C1 segment of cervical spinal cord (tissue), 14 donors: ENCODE data around the gene SPRR2G.
"Not testable (repeated sequence)": the region's sequence is repeated elsewhere in the genome, so short reads cannot be mapped to it uniquely, and the experiment has no call there.

ENCODE experiments used
- DNase-seq, 14 donors: peaks; one replicate each; lab custom pipeline; 2025; lab: John Stamatoyannopoulos, UW

The SPRR2G gene

GRCh38 chr1:153150846-153151245, at the start of gene SPRR2G:
Gene SPRR2G, minus strand, starts transcription at chr1:153150890. Its CDS starts 780 bp downstream, at chr1:153150110.
- DNase-seq, result no peak

DNA sequence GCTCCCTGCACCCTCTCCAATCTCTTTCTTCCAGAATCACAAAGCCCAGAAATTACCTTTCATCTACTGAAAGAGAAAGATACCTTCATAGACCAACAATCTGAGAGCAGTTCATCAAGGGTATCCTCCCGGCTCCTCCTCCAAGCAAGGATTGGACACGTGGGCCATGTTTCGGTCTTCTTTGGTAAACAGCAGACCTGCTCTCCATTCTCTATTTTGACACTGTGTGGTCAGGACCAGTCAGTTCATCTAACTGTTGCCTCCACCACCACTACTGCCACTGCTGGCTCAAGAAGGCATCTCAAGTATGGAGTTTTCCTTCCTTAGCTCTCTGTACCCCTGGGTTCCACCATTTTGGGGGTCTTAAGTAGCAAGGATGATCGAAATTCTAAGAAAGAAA, 44.5 kb upstream of the SPRR2G start:
- no peak for DNase-seq

- no peak for DNase-seq
Observed at GRCh38 chr1:153194331-153195050, 43.8 kb upstream of the SPRR2G start.

GRCh38 chr1:153192697-153193096, 42.0 kb upstream of the SPRR2G start:
- no peak for DNase-seq

- DNase-seq, result no peak
Observed at GRCh38 chr1:153190373-153190772, 39.7 kb upstream of the SPRR2G start.

- DNase-seq, result not testable (repeated sequence)
Observed at GRCh38 chr1:153188301-153188700, 37.6 kb upstream of the SPRR2G start.

- no peak for DNase-seq
Observed at GRCh38 chr1:153180556-153180955, 29.9 kb upstream of the SPRR2G start.

- DNase-seq, result no peak
Observed at GRCh38 chr1:153178922-153179321, 28.2 kb upstream of the SPRR2G start.

GRCh38 chr1:153174624-153175023, 23.9 kb upstream of the SPRR2G start:
- DNase-seq, result no peak

- no peak for DNase-seq
Observed at GRCh38 chr1:153168686-153169085, 18.0 kb upstream of the SPRR2G start.

GRCh38 chr1:153155541-153155940, 4.9 kb upstream of the SPRR2G start:
- DNase-seq, result no peak

DNA sequence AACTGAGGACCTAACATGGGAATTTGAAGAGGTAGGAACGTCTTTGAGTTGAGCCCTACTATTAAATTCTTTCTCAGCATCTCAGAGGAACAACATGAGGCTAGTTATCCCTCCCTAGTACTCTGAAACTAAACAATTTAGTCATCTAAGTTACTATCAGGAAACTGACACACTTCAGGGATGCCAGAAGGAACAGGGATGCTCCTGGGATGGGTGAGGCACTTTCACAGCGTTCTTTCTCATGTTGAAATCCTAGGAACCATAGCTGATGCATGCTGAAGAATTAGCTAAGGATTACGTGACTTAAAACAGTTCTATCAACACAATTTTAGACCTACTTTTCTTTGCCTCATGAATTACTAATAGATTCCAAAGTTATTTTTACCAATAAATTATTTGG, 1.8 kb upstream of the SPRR2G start:
- DNase-seq, result no peak

DNA sequence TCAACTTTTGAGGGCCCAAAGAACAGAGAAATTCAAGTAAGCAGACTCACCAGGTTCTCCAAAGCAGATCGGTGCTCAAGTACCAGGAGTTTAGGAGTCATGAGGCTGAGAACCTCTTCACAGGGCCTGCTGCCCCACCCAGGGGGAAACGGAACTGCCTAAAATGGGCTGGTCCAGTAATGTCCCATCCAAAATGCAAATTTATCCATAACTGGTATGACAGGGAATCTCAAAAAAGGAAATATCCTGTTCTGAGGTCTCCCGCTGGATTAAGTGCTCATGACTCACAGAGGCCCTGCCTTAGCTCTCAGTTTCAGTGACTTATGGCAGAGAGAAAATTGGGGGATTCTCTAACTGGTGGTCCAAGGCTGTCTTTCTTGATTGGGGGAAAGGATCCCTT, 9.3 kb downstream of the SPRR2G start:
- DNase-seq, result no peak

GRCh38 chr1:153140484-153140883, 10.2 kb downstream of the SPRR2G start:
- DNase-seq, result no peak

GRCh38 chr1:153133743-153134142, 16.9 kb downstream of the SPRR2G start:
- no peak for DNase-seq

GRCh38 chr1:153133267-153133666, 17.4 kb downstream of the SPRR2G start:
- no peak for DNase-seq

DNA sequence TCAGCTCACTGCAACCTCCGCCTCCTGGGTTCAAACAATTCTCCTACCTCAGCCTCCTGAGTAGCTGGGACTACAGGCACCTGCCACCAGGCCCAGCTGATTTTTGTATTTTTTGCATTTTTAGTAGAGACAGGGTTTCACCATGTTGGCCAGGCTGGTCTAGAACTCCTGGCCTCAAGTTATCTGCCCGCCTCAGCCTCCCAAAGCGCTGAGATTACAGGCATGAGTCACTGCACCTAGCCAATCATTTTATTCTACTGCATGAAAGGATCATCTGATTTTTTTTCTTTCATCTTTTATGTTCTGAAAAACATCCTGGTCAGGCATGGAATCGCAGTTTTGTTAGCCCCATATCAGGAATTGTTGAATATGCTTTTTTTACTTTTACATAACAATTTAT, 22.0 kb downstream of the SPRR2G start:
- DNase-seq, result not testable (repeated sequence)

DNA sequence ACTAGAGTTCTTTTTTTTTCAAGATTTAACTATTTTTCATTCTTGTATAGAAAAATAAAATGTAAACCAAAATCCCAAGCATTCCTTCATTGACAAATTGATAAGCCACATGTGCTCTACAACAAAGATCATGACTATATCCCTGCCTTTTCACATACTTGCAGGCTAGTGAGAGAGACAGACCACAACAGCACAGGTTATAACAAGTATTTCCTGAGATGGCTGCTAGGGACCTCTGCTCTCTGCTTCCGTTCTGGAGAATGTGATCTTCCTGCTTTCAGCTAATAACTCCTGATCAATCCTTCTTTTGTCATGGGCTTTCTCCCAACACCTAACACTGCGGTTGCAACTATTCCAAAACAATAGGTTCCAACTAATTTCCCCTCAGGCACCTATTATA, 23.4 kb downstream of the SPRR2G start:
- no peak for DNase-seq

DNA sequence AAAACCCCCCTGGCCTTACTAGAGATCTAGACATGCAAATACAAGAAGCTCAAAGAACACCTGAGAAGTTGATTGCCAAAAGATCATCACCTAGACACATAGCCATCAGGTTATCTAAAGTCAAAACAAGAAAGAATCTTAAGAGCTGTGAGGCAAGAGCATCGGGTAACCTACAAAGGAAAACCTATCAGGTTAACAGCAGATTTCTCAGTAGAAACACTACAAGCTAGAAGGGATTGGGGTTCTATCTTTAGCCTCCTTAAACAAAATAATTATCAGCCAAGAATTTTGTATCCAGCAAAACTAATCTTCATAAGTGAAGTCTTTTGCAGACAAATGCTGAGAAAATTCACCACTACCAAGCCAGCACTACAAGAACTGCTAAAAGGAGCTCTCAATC, 25.2 kb downstream of the SPRR2G start:
- no peak for DNase-seq

- DNase-seq, result not testable (repeated sequence)
Observed at GRCh38 chr1:153123793-153124192, 26.9 kb downstream of the SPRR2G start.

DNA sequence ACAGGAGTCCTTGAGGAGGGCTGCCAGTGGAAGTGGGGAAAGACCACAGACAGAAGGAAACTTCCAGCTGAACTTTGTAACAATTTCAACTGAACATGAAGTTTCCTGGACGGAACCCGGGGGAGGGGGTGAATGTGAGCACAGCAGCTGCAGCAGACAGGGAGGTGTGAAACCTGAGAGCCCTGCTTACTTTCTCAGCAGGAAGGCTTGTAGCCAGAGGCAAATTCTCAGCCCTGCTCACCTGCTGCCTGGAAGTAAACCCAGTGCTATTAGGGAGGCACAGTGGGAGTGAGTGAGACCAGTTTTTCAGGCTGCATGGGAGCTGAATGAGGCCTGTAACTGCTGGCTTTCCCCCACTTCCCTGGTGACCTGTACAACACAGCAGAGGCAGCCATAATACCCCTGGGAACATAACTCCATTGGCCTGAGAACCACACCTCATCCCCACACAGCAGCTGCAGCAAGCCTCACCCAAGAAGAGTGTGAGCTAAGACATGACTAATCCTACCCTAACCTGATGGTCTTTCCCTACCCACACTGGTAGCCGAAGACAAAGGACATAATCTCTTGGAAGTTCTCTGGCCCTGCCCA, 27.8 kb downstream of the SPRR2G start:
- no peak for DNase-seq

DNA sequence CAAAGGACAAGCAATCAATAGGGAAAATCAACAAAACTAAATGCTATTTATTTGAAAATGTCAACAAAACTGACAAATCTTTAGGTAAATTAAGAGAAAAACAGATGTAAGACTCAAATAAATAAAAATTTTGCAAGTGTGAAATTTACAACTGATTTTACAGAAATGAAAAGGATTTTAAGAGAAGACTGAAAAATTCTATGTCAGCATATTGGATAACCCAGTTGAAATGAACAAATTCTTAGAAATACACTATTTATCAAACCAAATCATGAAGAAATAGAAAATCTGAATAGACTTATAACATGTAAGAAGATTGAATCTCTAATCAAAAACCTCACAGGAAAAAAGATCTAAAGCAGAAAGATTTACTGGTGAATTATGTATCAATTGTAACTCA, 29.7 kb downstream of the SPRR2G start:
- DNase-seq, result no peak

DNA sequence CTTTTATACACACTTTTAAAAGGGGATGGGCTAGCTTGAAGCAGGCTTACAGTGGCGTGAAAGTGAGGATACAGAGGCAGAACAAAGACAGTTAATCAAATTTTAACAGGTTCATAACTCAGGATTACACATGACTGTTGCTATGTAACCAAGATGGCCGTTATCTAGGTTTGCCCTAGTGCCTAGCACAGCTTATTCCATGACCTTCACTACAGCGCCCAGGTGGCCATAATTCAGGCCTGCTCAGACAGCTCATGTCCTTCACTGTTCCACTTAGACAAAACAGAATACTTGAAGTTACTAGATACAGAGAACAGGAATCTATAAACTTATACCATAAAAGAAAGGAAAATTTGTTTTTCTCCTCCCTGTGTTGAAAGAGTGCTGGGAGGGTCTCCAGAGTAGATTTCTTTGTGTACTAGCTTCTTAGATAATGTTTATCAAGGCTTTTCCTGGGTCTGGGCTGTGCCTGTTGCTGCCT, 31.2 kb downstream of the SPRR2G start:
- DNase-seq, result no peak
